Thyroid gland (tissue), 4 donors: ENCODE data around the gene CDCA4. TPM values are rescaled to one million over a fixed set of nuclear protein-coding genes. Genes with fewer than 3 reads are reported as not detected.

ENCODE experiments used
- DNase-seq, 2 donors: peaks; one replicate each; pipeline ENCODE4 v3.0.0-alpha.2; 2019
- H3K27ac ChIP-seq, 3 donors: fragments of 200-600 bp; sonication (generic); 1 replicate in 2 of 3; 2 replicates in 1 of 3; pipeline ENCODE4 v1.5.1; 2016 to 2019; ENCODE audit warnings: mild to moderate bottlenecking in 1 of 3, moderate library complexity in 1 of 3
- H3K27me3 ChIP-seq: fragments of 200-600 bp; sonication (generic); one replicate; pipeline ENCODE4 v1.5.1; 2019
- H3K36me3 ChIP-seq, 2 donors: fragments of 200-600 bp; sonication (generic); one replicate each; pipeline ENCODE4 v1.5.1; 2016 to 2019
- H3K4me1 ChIP-seq, 2 donors: fragments of 200-600 bp; sonication (generic); one replicate each; pipeline ENCODE4 v1.5.1; 2017 to 2019
- H3K4me3 ChIP-seq, 3 donors: fragments of 200-600 bp; sonication (generic); replicated peaks in 1 of 3; 1 replicate in 2 of 3; 2 replicates in 1 of 3; pipeline ENCODE4 v1.5.1; 2016; ENCODE audit warnings: mild to moderate bottlenecking in 1 of 3
- H3K9me3 ChIP-seq: fragments of 200-600 bp; sonication (generic); one replicate; pipeline ENCODE4 v1.5.1; 2017
- POLR2A ChIP-seq, 2 donors: fragments of 450-650 bp; IDR thresholded peaks; one replicate each; pipeline ENCODE4 v1.6.1; 2017; ENCODE audit warnings: antibody characterized with exemption in 2 of 2, mild to moderate bottlenecking in 2 of 2, moderate library complexity in 1 of 2
- WGBS, 2 donors: methylation state at CpG; one replicate each; pipeline ENCODE4 v1.1.5; 2017; 5-methylcytosine and 5-hydroxymethylcytosine counted together
- intact Hi-C: fragments of 100-400 bp; cut with DNase I; formaldehyde crosslinking; loops from one replicate; pipeline ENCODE4 v1.15.1; 2023
- total RNA-seq, 4 donors: library from RNA; depleted of rRNA; stranded (reverse); fragments of >200 nt; gene quantifications; one replicate each; pipeline ENCODE4 v1.2.3, GENCODE V29; 2016
- TF ChIP-seq, protein P1 (sequence below), 6 experiments: fragments of 200-600 bp in 3 of 6; fragments of 450-650 bp in 3 of 6; sonication (generic) in 3 of 6; IDR thresholded peaks; one replicate each; pipeline ENCODE4 v1.5.1; 2016 to 2019; ENCODE audit warnings: antibody characterized with exemption in 6 of 6, mild to moderate bottlenecking in 2 of 6, inconsistent platforms in 1 of 6, moderate library complexity in 1 of 6

Gene CDCA4
- total RNA-seq, 4 donors from 2014 or later = 5.8 to 8.1 (median 7.3) TPM

DNA sequence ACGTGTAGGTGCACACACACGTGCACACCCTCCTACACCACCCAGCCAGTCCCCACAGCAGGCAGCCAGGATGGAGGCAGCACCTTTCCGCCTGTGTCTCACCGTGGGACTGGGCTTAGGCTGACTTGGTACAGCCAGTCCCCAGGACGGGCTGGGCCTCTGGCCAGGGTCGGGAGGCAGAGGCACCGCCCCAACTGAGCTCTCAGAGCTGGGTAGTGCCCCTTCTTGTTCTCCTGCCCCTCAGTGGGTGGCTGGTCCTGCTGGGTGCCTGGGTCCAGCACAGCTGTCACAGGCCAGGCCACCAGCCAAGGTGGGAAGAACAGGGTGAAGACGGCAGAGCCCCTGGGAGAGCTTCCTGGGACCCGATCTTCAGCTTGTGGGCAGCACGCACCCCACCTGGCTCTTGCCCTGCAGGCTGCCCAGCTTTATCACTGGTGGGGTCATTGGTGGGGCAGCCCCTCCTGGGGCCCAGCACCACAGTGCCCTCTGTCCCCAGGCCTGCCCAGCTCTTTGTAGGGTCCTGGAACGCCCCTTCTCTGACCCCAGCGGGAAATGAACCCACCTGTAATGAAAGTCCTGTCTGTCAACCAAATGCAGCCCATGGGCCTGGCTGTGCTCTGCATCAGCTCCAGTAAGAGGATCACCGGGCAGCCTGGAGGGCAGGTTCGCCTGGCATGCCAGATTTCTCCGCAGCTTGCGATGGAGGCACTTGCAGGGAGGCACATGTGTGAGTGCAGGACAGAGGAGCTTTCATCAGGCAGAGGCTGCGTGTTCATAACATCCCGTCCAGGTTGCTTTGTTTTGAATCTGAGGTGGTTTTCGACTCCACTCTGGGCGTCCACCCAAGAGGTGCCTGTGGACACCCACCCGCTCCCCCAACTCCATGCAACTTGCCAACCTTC is 14.7 kb downstream of the CDCA4 start:
- Histone ChIP-seq H3K4me3 (no peak overlapping the region), H3K36me3 (peaks cover 5 to 11% of the 10 kb centered on the region in 2 donors), H3K27ac (no peak overlapping the region), H3K27me3 (no peaks in the 10 kb centered on the region), H3K4me1 (no peaks in the 10 kb centered on the region), H3K9me3 (no peaks in the 10 kb centered on the region)
- no peak for TF ChIP-seq POLR2A (IDR thresholded peaks at IDR 0.05)
- TF ChIP-seq, protein P1, sequence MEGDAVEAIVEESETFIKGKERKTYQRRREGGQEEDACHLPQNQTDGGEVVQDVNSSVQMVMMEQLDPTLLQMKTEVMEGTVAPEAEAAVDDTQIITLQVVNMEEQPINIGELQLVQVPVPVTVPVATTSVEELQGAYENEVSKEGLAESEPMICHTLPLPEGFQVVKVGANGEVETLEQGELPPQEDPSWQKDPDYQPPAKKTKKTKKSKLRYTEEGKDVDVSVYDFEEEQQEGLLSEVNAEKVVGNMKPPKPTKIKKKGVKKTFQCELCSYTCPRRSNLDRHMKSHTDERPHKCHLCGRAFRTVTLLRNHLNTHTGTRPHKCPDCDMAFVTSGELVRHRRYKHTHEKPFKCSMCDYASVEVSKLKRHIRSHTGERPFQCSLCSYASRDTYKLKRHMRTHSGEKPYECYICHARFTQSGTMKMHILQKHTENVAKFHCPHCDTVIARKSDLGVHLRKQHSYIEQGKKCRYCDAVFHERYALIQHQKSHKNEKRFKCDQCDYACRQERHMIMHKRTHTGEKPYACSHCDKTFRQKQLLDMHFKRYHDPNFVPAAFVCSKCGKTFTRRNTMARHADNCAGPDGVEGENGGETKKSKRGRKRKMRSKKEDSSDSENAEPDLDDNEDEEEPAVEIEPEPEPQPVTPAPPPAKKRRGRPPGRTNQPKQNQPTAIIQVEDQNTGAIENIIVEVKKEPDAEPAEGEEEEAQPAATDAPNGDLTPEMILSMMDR (IDR thresholded peaks at IDR 0.05) = no peak
- DNase-seq = no peak
- intact Hi-C loops = no loop called here
- WGBS, 2 donors = 85 to 91% methylated on average over 15 to 16 of the region's 21 CpGs

DNA sequence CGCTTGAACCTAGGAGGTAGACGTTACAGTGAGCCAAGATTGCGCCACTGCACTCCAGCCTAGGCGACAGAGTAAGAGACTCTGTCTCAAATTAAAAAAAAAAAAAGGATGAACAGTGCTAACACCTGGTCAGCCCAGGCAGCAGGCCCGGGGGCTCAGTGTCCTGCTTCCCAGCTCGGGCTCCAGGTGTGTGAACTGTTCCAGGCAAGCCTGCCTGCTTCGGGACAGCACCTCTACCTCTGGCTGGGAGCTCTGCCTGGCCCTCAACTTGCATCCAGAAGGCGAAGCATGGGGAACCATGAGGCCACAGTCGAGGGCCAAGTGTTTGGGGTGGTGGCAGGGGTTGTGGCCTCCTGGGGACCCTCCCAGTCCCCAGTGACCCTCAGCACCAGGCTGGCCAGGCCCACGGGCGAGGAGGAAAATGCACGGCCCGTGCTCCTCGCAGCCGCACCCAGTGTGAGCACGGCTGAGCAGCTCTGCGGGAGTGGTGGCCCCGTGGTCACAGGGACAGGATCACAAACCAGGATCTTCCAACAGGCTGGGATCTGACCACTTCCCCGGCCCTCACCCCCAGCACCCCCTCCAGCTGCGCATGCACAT is 15.5 kb downstream of the CDCA4 start:
- H3K27ac ChIP-seq = no peak overlapping the region
- intact Hi-C loops = no loop called here
- H3K36me3 ChIP-seq = peaks cover 0 to 5% of the 10 kb centered on the region in 2 donors
- WGBS, 2 donors = 90% methylated on average over 8 to 18 of the region's 20 CpGs
- no peaks in the 10 kb centered on the region for H3K9me3 ChIP-seq
- no peaks in the 10 kb centered on the region for H3K4me1 ChIP-seq
- no peak overlapping the region for H3K4me3 ChIP-seq
- no peak for DNase-seq
- TF ChIP-seq POLR2A (IDR thresholded peaks at IDR 0.05) = no peak
- TF ChIP-seq, protein P1 (IDR thresholded peaks at IDR 0.05) = no peak
- H3K27me3 ChIP-seq = no peaks in the 10 kb centered on the region

DNA sequence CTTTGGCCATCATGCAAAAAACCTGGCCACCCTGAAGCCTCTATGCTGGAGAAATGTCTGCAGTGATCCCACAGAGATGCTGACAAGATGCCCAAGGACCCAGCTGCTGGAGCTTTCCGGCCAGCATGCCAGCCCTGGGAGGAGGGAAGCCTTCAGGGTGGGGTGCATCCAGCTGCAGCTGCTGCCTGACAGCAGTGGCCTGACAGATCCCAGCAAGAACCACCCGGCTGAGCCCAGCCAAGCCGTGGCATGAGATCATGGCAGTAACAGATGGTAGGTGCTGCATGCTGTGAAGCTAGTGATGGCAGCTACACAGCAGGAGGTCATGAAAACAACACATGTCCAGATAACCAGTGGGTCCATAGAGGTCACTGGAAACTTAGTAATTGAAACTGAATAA is 21.5 kb downstream of the CDCA4 start:
- Histone ChIP-seq H3K4me3 (no peak overlapping the region), H3K27me3 (no peaks in the 10 kb centered on the region), H3K4me1 (no peaks in the 10 kb centered on the region), H3K36me3 (peaks cover 10 to 13% of the 10 kb centered on the region in 2 donors), H3K27ac (no peak overlapping the region), H3K9me3 (no peaks in the 10 kb centered on the region)
- TF ChIP-seq POLR2A (IDR thresholded peaks at IDR 0.05) = no peak
- TF ChIP-seq, protein P1 (IDR thresholded peaks at IDR 0.05) = no peak
- 93 to 100% methylated on average over 3 of the region's 3 CpGs for WGBS, 2 donors
- intact Hi-C loops = no loop called here
- no peak for DNase-seq

DNA sequence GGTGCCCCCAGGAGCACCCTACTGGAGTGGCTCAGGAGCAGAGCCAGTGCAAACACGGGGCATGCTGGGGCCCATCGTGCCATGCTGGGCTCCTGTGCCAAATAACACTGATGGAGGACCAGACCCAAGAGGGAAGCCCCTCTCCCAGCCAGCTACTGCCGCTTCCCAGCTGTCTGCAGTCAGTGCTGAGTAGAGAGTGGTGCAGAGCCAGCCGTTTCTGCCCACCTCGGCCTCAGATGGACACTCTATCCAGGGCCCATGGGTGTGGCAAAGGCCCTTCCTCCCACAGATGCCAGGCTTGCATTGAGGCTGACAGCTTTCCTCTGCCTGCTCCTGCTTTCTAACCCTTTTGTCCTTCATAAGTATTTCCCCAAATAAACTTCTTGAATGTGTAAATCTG is 22.1 kb downstream of the CDCA4 start:
- no peaks in the 10 kb centered on the region for H3K4me1 ChIP-seq
- H3K27me3 ChIP-seq = no peaks in the 10 kb centered on the region
- H3K9me3 ChIP-seq = no peaks in the 10 kb centered on the region
- 93% methylated on average over 2 to 5 of the region's 5 CpGs for WGBS, 2 donors
- DNase-seq = no peak
- intact Hi-C loops = no loop called here
- TF ChIP-seq POLR2A (IDR thresholded peaks at IDR 0.05) = no peak
- TF ChIP-seq, protein P1 (IDR thresholded peaks at IDR 0.05) = no peak
- peaks cover 15 to 16% of the 10 kb centered on the region in 2 donors for H3K36me3 ChIP-seq
- H3K4me3 ChIP-seq = no peak overlapping the region
- no peak overlapping the region for H3K27ac ChIP-seq

DNA sequence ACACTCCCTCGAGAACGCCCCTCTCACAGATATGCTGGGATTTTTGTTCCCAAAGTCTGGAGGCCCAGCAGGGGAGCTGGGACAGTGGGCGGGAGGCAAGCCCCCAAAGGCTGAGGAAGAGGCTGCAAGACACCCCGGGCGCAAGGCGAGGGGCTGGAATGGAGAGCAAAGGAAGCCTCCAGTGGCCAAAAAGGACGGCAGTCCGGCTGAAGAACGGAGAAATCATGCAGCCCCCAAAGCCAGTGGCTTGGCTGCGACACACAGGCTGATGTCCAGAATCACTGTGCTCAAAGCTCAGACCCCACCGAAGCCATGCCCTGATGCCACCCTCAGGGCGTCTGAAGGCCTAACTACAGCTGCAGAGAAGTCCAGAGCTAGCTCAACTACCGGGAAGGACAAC is 24.4 kb downstream of the CDCA4 start:
- Histone ChIP-seq H3K4me3 (no peak overlapping the region), H3K36me3 (peaks cover 36 to 37% of the 10 kb centered on the region in 2 donors), H3K9me3 (no peaks in the 10 kb centered on the region), H3K27me3 (no peaks in the 10 kb centered on the region), H3K4me1 (no peaks in the 10 kb centered on the region), H3K27ac (no peak overlapping the region)
- intact Hi-C loops = no loop called here
- TF ChIP-seq, protein P1 (IDR thresholded peaks at IDR 0.05) = no peak
- no peak for TF ChIP-seq POLR2A (IDR thresholded peaks at IDR 0.05)
- WGBS, 2 donors = 89 to 94% methylated on average over 13 of the region's 13 CpGs
- no peak for DNase-seq
